NCI-H2196 treated with DMSO at 0.1 percent for 48 hours (cell line): ENCODE measurements around the gene ACTL9.

ENCODE experiments used
- DNase-seq: peaks from one replicate; lab custom pipeline; 2025; ENCODE audit not compliant: unreplicated experiment; lab: John Stamatoyannopoulos, UW

Gene ACTL9

GRCh38 chr19:8688930-8689329, 9.7 kb downstream of the ACTL9 start:
- no peak for DNase-seq

- no peak for DNase-seq
Observed at GRCh38 chr19:8686549-8686948, 12.0 kb downstream of the ACTL9 start.

GRCh38 chr19:8684001-8684902, 14.3 kb downstream of the ACTL9 start:
- no peak for DNase-seq

GRCh38 chr19:8682931-8683330, 15.7 kb downstream of the ACTL9 start:
- no peak for DNase-seq

- DNase-seq = no peak
Observed at GRCh38 chr19:8682472-8682871, 16.1 kb downstream of the ACTL9 start.

GRCh38 chr19:8681345-8682029, 17.1 kb downstream of the ACTL9 start:
- DNase-seq = no peak

- no peak for DNase-seq
Observed at GRCh38 chr19:8680676-8681344, 17.8 kb downstream of the ACTL9 start.

- no peak for DNase-seq
Observed at GRCh38 chr19:8678244-8678807, 20.3 kb downstream of the ACTL9 start.

- no peak for DNase-seq
Observed at GRCh38 chr19:8675066-8675465, 23.5 kb downstream of the ACTL9 start.

GRCh38 chr19:8673276-8673891, 25.2 kb downstream of the ACTL9 start:
- no peak for DNase-seq

GRCh38 chr19:8666814-8667405, 31.7 kb downstream of the ACTL9 start:
- DNase-seq = no peak

GRCh38 chr19:8665468-8666213, 33.0 kb downstream of the ACTL9 start:
- DNase-seq = no peak

GRCh38 chr19:8664671-8665057, 33.9 kb downstream of the ACTL9 start:
- DNase-seq = no peak

GRCh38 chr19:8663920-8664670, 34.5 kb downstream of the ACTL9 start:
- no peak for DNase-seq

GRCh38 chr19:8662263-8662662, 36.3 kb downstream of the ACTL9 start:
- no peak for DNase-seq

GRCh38 chr19:8659905-8660304, 38.7 kb downstream of the ACTL9 start:
- DNase-seq = no peak

- no peak for DNase-seq
Observed at GRCh38 chr19:8657869-8658268, 40.7 kb downstream of the ACTL9 start.

- no peak for DNase-seq
Observed at GRCh38 chr19:8655340-8655709, 43.3 kb downstream of the ACTL9 start.

- DNase-seq = peak; percentile 9
Observed at GRCh38 chr19:8654591-8655339, 43.8 kb downstream of the ACTL9 start.
